GM23338 (cell line): Measurements from ENCODE around the gene EFCAB8. TPM values are rescaled to one million over a fixed set of nuclear protein-coding genes. Genes with fewer than 3 reads are reported as not detected.

Experiments
- ATAC-seq: fragments of 200-7000 bp; cut with Tn5 transposase; 3 replicates; pipeline ENCODE4 v1.9.1; 2020
- DNase-seq: peaks from one replicate; pipeline ENCODE4 v3.0.0-alpha.2; 2015; ENCODE audit warnings: low spot score
- H2AFZ ChIP-seq: fragments of 200-600 bp; sonication (generic); 2 replicates; pipeline ENCODE4 v1.8.0; 2016; ENCODE audit warnings: antibody characterized with exemption, mild to moderate bottlenecking, moderate library complexity
- H3F3A ChIP-seq: fragments of 200-600 bp; sonication (generic); replicated peaks from 2 replicates; pipeline ENCODE4 v1.8.0; 2017; ENCODE audit warnings: antibody characterized with exemption, mixed run types, low read depth
- H3K27ac ChIP-seq: fragments of 200-600 bp; sonication (generic); 2 replicates; pipeline ENCODE4 v1.6.1; 2016; ENCODE audit warnings: low read depth
- H3K27me3 ChIP-seq: fragments of 200-600 bp; sonication (generic); 2 replicates; pipeline ENCODE4 v1.8.0; 2016; ENCODE audit warnings: mild to moderate bottlenecking, mixed run types, moderate library complexity; ENCODE audit not compliant: insufficient read depth
- H3K36me3 ChIP-seq: fragments of 200-600 bp; sonication (generic); 2 replicates; pipeline ENCODE4 v1.8.0; 2016; ENCODE audit warnings: mild to moderate bottlenecking; ENCODE audit not compliant: insufficient read depth
- H3K4me1 ChIP-seq: fragments of 200-600 bp; sonication (generic); 2 replicates; pipeline ENCODE4 v1.8.0; 2016; ENCODE audit warnings: mild to moderate bottlenecking, moderate library complexity; ENCODE audit not compliant: insufficient read depth
- H3K4me2 ChIP-seq: fragments of 200-600 bp; sonication (generic); 2 replicates; pipeline ENCODE4 v1.7.1; 2017; ENCODE audit warnings: mixed run types
- H3K4me3 ChIP-seq: fragments of 200-600 bp; sonication (generic); 2 replicates; pipeline ENCODE4 v1.6.1; 2016; ENCODE audit warnings: mixed run types
- H3K79me2 ChIP-seq: fragments of 200-600 bp; sonication (generic); replicated peaks from 2 replicates; pipeline ENCODE4 v1.8.0; 2017; ENCODE audit warnings: mild to moderate bottlenecking; ENCODE audit not compliant: insufficient read depth
- H3K9me2 ChIP-seq: fragments of 200-600 bp; sonication (generic); 2 replicates; pipeline ENCODE4 v1.8.0; 2017; ENCODE audit not compliant: insufficient read depth
- H4K20me1 ChIP-seq: fragments of 200-600 bp; sonication (generic); replicated peaks from 2 replicates; pipeline ENCODE4 v1.8.0; 2017; ENCODE audit warnings: mild to moderate bottlenecking; ENCODE audit not compliant: insufficient read depth
- H3K27ac Mint-ChIP-seq: 2 replicates; pipeline ENCODE4 v1.8.0; 2020; ENCODE audit warnings: inconsistent platforms, mild to moderate bottlenecking, moderate library complexity, mixed read lengths
- H3K27me3 Mint-ChIP-seq: 3 replicates; pipeline ENCODE4 v1.8.0; 2022; ENCODE audit warnings: low read depth, mild to moderate bottlenecking, moderate library complexity, mixed read lengths, inconsistent platforms; ENCODE audit not compliant: insufficient read depth, poor library complexity
- H3K36me3 Mint-ChIP-seq: 3 replicates; pipeline ENCODE4 v1.8.0; 2021; ENCODE audit warnings: low read depth, mild to moderate bottlenecking, inconsistent platforms, moderate library complexity, mixed read lengths
- H3K4me1 Mint-ChIP-seq: 3 replicates; pipeline ENCODE4 v1.8.0; 2020; ENCODE audit warnings: mild to moderate bottlenecking, inconsistent platforms, mixed read lengths
- H3K4me3 Mint-ChIP-seq: 3 replicates; pipeline ENCODE4 v1.8.0; 2021; ENCODE audit warnings: moderate library complexity, mild to moderate bottlenecking, inconsistent platforms, mixed read lengths
- H3K9me3 Mint-ChIP-seq: 3 replicates; pipeline ENCODE4 v1.8.0; 2020; ENCODE audit warnings: moderate library complexity, mild to moderate bottlenecking, inconsistent platforms, mixed read lengths
- CREB1 ChIP-seq: fragments of 250-450 bp; sonication (Bioruptor Pico); IDR thresholded peaks from 2 replicates; pipeline ENCODE4 v1.5.0; 2020; ENCODE audit warnings: low read depth, mild to moderate bottlenecking, moderate library complexity
- CTCF ChIP-seq, 2 experiments: fragments of 200-600 bp in 1 of 2; sonication (generic) in 1 of 2; conservative IDR thresholded peaks; 2 replicates each; pipeline versions ENCODE4 v1.5.1 to v1.6.1; 2016 to 2017; ENCODE audit warnings: antibody characterized with exemption in 2 of 2, low read depth in 2 of 2, mild to moderate bottlenecking in 2 of 2, moderate library complexity in 1 of 2
- EZH2 ChIP-seq: fragments of 200-600 bp; sonication (generic); IDR thresholded peaks from one replicate; pipeline ENCODE4 v1.8.0; 2017; ENCODE audit warnings: antibody characterized with exemption, mild to moderate bottlenecking, low read depth; ENCODE audit not compliant: unreplicated experiment
- EZH2phosphoT487 ChIP-seq: fragments of 200-600 bp; sonication (generic); IDR thresholded peaks from one replicate; pipeline ENCODE4 v1.8.1; 2018; ENCODE audit warnings: antibody characterized with exemption; ENCODE audit not compliant: unreplicated experiment
- JUNB ChIP-seq: IDR thresholded peaks from one replicate; pipeline ENCODE4 v1.6.1; 2016; ENCODE audit warnings: antibody characterized with exemption; ENCODE audit not compliant: unreplicated experiment
- NANOG ChIP-seq: IDR thresholded peaks from 2 replicates; pipeline ENCODE4 v1.6.1; 2016; ENCODE audit warnings: antibody characterized with exemption, borderline replicate concordance
- POLR2AphosphoS5 ChIP-seq: IDR thresholded peaks from 2 replicates; pipeline ENCODE4 v1.6.1; 2016; ENCODE audit warnings: antibody characterized with exemption, low read depth
- STAT1 ChIP-seq: IDR thresholded peaks from one replicate; pipeline ENCODE4 v1.6.1; 2016; ENCODE audit warnings: antibody characterized with exemption; ENCODE audit not compliant: unreplicated experiment
- ZNF462 ChIP-seq: fragments of 250-450 bp; sonication (Bioruptor Pico); IDR thresholded peaks from 2 replicates; pipeline ENCODE4 v1.5.0; 2020; ENCODE audit warnings: mild to moderate bottlenecking, moderate library complexity
- polyA plus RNA-seq: library from polyadenylated mRNA; unstranded; fragments of >200 nt; fragmentation: Nextera tagmentation; extraction: Ambion mirVana; gene quantifications from 2 replicates; pipeline ENCODE4 v1.2.1, GENCODE V29; 2016
- total RNA-seq: library from RNA; depleted of rRNA; stranded (reverse); fragments of >200 nt; shearing (Covaris generic); gene quantifications from 2 replicates; pipeline ENCODE4 v1.2.3, GENCODE V29; 2014

The EFCAB8 gene
- total and polyA plus RNA-seq, 2 experiments from 2014 or later: 0.35 TPM; not detected in 1

DNA sequence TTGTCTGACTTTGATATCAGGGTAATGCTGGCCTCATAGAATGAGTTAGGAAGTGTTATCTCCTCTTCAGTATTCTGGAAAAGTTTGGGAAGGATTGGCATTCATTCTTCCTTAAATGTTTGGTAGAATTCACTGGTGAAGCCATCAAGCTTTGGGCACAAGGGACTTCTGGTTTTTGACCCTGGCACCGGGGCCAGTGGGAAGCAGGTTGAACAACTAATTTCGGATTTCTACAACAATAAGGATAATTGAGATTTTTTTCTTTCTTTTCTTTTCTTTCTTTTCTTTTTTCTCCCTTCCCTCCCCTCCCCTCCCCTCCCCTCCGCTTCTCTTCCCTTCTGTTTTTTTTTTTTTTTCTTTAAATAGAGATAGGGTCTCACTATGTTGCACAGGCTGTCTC is 70.4 kb downstream of the EFCAB8 start (continued):
- TF ChIP-seq ZNF462 (CRISPR knock-in tag) (no peak), EZH2phosphoT487 (no peak), JUNB (no peak), STAT1 (no peak)

- no peak overlapping the region for H3K27ac Mint-ChIP-seq
- H3K4me3 ChIP-seq: no peak overlapping the region
- no peak overlapping the region for H3K4me3 Mint-ChIP-seq
- TF ChIP-seq EZH2 (no peak), ZNF462 (CRISPR knock-in tag) (no peak), CTCF (conservative IDR thresholded peaks at IDR 0.05; ENCODE audit: low read depth in 2 of 2) (no peak), NANOG (no peak), CREB1 (CRISPR knock-in tag) (no peak), POLR2AphosphoS5 (no peak), EZH2phosphoT487 (no peak), JUNB (no peak)
Observed at GRCh38 chr20:32930181-32930580, 71.5 kb downstream of the EFCAB8 start.

More at GRCh38 chr20:32930181-32930580, 71.5 kb downstream of the EFCAB8 start:
- Histone ChIP-seq H3K36me3 (no peaks in the 10 kb centered on the region), H4K20me1 (no peaks in the 10 kb centered on the region), H2AFZ (no peak overlapping the region), H3K79me2 (no peaks in the 10 kb centered on the region), H3K4me1 (no peaks in the 10 kb centered on the region), H3K4me2 (no peak overlapping the region), H3K9me2 (no peaks in the 10 kb centered on the region), H3K27me3 (no peaks in the 10 kb centered on the region), H3F3A (no peaks in the 10 kb centered on the region), H3K27ac (no peak overlapping the region)
- DNase-seq (no peak), ATAC-seq (no peak)
- Mint-ChIP-seq H3K36me3 (no peaks in the 10 kb centered on the region), H3K27me3 (peaks cover 2% of the 10 kb centered on the region), H3K9me3 (no peaks in the 10 kb centered on the region), H3K4me1 (peaks cover 3% of the 10 kb centered on the region; the same call in 1 of the 3 replicates)
